ENCODE data around the gene WDR41.
A peak's percentile ranks its signal among the peaks of the same experiment; 100 is the strongest.

Gene WDR41, protein sequence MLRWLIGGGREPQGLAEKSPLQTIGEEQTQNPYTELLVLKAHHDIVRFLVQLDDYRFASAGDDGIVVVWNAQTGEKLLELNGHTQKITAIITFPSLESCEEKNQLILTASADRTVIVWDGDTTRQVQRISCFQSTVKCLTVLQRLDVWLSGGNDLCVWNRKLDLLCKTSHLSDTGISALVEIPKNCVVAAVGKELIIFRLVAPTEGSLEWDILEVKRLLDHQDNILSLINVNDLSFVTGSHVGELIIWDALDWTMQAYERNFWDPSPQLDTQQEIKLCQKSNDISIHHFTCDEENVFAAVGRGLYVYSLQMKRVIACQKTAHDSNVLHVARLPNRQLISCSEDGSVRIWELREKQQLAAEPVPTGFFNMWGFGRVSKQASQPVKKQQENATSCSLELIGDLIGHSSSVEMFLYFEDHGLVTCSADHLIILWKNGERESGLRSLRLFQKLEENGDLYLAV

DNA sequence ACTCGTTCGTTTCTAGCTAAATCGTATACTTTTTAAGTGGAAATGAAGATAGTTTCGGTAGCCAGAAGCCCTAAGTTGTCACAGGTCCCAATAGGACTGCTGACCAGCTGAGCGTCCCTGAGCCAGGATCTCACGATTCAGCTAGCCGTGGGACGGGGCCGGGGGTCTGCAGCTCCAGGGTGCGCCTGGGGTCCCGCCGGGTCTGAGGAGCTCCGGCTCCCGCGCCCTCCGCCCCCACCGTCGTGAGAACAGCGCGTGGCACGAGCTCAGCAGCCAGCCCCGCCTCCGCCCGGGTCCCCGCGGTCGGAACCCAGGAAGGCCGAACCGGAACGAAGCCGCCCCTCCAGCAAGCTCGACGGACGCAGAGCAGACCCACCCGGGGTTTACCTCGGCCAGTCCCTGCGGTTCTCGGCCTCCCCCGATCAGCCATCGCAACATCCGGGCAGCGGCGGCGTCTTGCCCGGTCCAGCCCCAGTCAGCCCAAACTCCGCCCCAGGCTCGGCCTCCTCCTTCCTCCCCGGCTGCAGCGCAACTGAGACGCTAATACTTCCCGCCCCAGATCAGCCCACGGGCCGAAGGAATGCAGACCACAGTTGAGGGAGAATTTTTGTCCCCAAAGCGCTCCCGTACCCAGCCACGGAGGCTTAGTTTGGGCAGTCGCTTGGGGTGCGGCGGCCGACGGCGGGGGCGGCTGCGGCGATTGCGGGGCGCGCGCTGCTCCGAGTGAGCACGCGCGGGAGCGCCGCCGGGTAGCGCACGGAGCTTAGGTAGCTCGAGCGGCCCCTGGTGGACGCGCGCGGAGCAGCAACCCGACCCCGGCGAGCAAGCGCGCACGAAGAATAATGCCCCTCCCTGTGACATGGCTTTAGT lies at the start of gene WDR41:
TSS of gene WDR41 (minus strand) at position 534 of the 870 bp plus-strand sequence. CDS start at position 438, 96 bp downstream.
- peak within 1 kb of the TSS; percentile 85 for H3K27ac ChIP-seq (ENCODE audit: low read length)
- no peaks in the 10 kb centered on the region for H3K9me3 ChIP-seq (ENCODE audit: insufficient read depth, low read length)
- H3K4me1 ChIP-seq (ENCODE audit: low read length): peaks cover 20% of the 10 kb centered on the region
- peak within 1 kb of the TSS; percentile 90 for H3K9ac ChIP-seq (ENCODE audit: low read length)
- no peak for TF ChIP-seq EZH2phosphoT487 (IDR thresholded peaks at IDR 0.05; ENCODE audit: low read depth)
- TF ChIP-seq CTCF (IDR thresholded peaks at IDR 0.05; ENCODE audit: low read depth, low read length): peak; percentile 64
- H3K27me3 ChIP-seq (ENCODE audit: low read depth, low read length): no peaks in the 10 kb centered on the region
- H3K79me2 ChIP-seq (ENCODE audit: low read length): peaks cover 40% of the 10 kb centered on the region
- H4K20me1 ChIP-seq (ENCODE audit: insufficient read depth, low read length): no peaks in the 10 kb centered on the region
- H3K4me2 ChIP-seq (ENCODE audit: low read length): peak within 1 kb of the TSS; percentile 96
- H3K4me3 ChIP-seq (ENCODE audit: low read length): peak within 1 kb of the TSS; percentile 98
- peak within 1 kb of the TSS; percentile 100 for H2AFZ ChIP-seq (ENCODE audit: low read depth, low read length)
- peaks cover 13% of the 10 kb centered on the region for H3K36me3 ChIP-seq (replicated peaks; ENCODE audit: low read depth, low read length)

GRCh38 chr5:77531297-77531696 lies 39.2 kb upstream of the WDR41 start:
- H3K9ac ChIP-seq (ENCODE audit: low read length): no peak overlapping the region

DNA sequence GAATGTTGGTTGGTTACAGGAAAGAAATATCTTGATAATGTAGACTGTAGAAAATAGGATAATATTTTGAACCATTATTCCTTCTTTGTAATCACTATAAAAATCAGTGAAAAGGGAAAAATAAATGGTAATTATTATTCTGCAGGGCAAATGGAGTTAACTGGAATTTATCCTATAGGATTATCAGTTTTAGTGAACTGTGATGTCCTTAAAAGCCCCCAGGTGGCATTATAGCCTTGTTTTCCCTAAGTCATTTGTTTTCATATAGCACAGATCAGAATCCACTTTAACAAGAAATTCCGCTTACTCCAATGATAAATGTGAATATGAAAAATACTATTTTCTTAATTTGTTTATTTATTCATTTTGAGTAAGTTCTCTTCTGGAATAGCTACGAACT lies 26.2 kb upstream of the WDR41 start:
- Histone ChIP-seq H3K4me1 (ENCODE audit: low read length) (no peaks in the 10 kb centered on the region; the same call in 1 of the 2 replicates), H3K27me3 (ENCODE audit: low read depth, low read length) (no peaks in the 10 kb centered on the region), H3K36me3 (replicated peaks; ENCODE audit: low read depth, low read length) (no peaks in the 10 kb centered on the region), H3K79me2 (ENCODE audit: low read length) (no peaks in the 10 kb centered on the region), H3K9me3 (ENCODE audit: insufficient read depth, low read length) (no peaks in the 10 kb centered on the region), H3K27ac (ENCODE audit: low read length) (no peak overlapping the region), H3K9ac (ENCODE audit: low read length) (no peak overlapping the region), H4K20me1 (ENCODE audit: insufficient read depth, low read length) (no peaks in the 10 kb centered on the region), H3K4me2 (ENCODE audit: low read length) (no peak overlapping the region), H3K4me3 (ENCODE audit: low read length) (no peak overlapping the region), H2AFZ (ENCODE audit: low read depth, low read length) (no peak overlapping the region)
- TF ChIP-seq CTCF (IDR thresholded peaks at IDR 0.05; ENCODE audit: low read depth, low read length) (peak; percentile 45), EZH2phosphoT487 (IDR thresholded peaks at IDR 0.05; ENCODE audit: low read depth) (no peak)

More at GRCh38 chr5:77531297-77531696, 39.2 kb upstream of the WDR41 start:
- H3K79me2 ChIP-seq (ENCODE audit: low read length): no peaks in the 10 kb centered on the region
- TF ChIP-seq CTCF (IDR thresholded peaks at IDR 0.05; ENCODE audit: low read depth, low read length): no peak
- TF ChIP-seq EZH2phosphoT487 (IDR thresholded peaks at IDR 0.05; ENCODE audit: low read depth): no peak
- no peaks in the 10 kb centered on the region for H3K36me3 ChIP-seq (replicated peaks; ENCODE audit: low read depth, low read length)
- no peak overlapping the region for H3K27ac ChIP-seq (ENCODE audit: low read length)
- H4K20me1 ChIP-seq (ENCODE audit: insufficient read depth, low read length): no peaks in the 10 kb centered on the region
- no peak overlapping the region for H3K4me2 ChIP-seq (ENCODE audit: low read length)
- H3K27me3 ChIP-seq (ENCODE audit: low read depth, low read length): no peaks in the 10 kb centered on the region
- H3K9me3 ChIP-seq (ENCODE audit: insufficient read depth, low read length): no peaks in the 10 kb centered on the region
- no peak overlapping the region for H3K4me3 ChIP-seq (ENCODE audit: low read length)
- no peaks in the 10 kb centered on the region for H3K4me1 ChIP-seq (ENCODE audit: low read length)
- H2AFZ ChIP-seq (ENCODE audit: low read depth, low read length): no peak overlapping the region

GRCh38 chr5:77514457-77514856 lies 22.3 kb upstream of the WDR41 start:
- TF ChIP-seq EZH2phosphoT487 (IDR thresholded peaks at IDR 0.05; ENCODE audit: low read depth) (no peak), CTCF (IDR thresholded peaks at IDR 0.05; ENCODE audit: low read depth, low read length) (no peak)
- Histone ChIP-seq H3K9ac (ENCODE audit: low read length) (no peak overlapping the region), H3K79me2 (ENCODE audit: low read length) (no peaks in the 10 kb centered on the region), H3K9me3 (ENCODE audit: insufficient read depth, low read length) (no peaks in the 10 kb centered on the region), H3K4me3 (ENCODE audit: low read length) (no peak overlapping the region), H3K36me3 (replicated peaks; ENCODE audit: low read depth, low read length) (no peaks in the 10 kb centered on the region), H4K20me1 (ENCODE audit: insufficient read depth, low read length) (no peaks in the 10 kb centered on the region), H3K4me1 (ENCODE audit: low read length) (no peaks in the 10 kb centered on the region; the same call in 1 of the 2 replicates), H3K27ac (ENCODE audit: low read length) (no peak overlapping the region), H3K4me2 (ENCODE audit: low read length) (no peak overlapping the region), H2AFZ (ENCODE audit: low read depth, low read length) (no peak overlapping the region), H3K27me3 (ENCODE audit: low read depth, low read length) (no peaks in the 10 kb centered on the region)

All from OCI-LY3 (cell line).